ENCODE results near the gene HEATR1. TPM values are rescaled to one million over a fixed set of nuclear protein-coding genes. Genes with fewer than 3 reads are reported as not detected.

Gene HEATR1
- total RNA-seq, 4 donors from 2014 or later = 9.4 to 15.7 (median 13.2) TPM

DNA sequence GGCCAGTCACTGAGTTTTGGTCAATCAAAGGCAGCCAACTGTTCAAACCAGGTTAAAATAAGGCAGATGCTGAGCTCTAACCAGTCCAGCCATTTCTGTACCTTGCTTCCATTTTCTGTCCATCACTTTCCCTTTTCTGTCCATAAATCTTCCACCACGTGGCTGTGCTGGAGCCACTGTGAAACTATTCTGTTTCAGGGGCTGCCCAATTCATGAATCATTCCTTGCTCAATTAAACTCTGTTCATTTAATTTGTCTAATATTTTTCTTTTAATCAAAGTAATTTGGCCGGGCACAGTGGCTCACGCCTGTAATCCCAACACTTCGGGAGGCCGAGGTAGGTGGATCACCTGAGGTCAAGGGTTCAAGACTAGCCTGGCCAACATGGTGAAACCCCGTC is 103.2 kb downstream of the HEATR1 start:
- H3K27me3 ChIP-seq = no peaks in the 10 kb centered on the region
- no peak overlapping the region for H3K27ac ChIP-seq
- DNase-seq = no peak
- H3K36me3 ChIP-seq = no peaks in the 10 kb centered on the region
- H3K4me1 ChIP-seq = peaks cover 0 to 12% (median 5%) of the 10 kb centered on the region in 4 donors
- intact Hi-C loops (cut with DNase I; ENCODE audit: low total_unique reads) = no loop called here
- 57 to 87% methylated on average over 1 to 6 of the region's 6 CpGs for WGBS, 2 donors (ENCODE audit: low coverage in 1 of 2)
- in situ Hi-C loops (cut with MboI; ENCODE audit: low pct_ligation_motif_present in 1 of 4, low pct_unique_long_range_greater_than_20kb in 1 of 4, low sequenced_read_pairs in 3 of 4) = no loop called here
- no peak overlapping the region for H3K4me3 ChIP-seq
- TF ChIP-seq, protein P1, sequence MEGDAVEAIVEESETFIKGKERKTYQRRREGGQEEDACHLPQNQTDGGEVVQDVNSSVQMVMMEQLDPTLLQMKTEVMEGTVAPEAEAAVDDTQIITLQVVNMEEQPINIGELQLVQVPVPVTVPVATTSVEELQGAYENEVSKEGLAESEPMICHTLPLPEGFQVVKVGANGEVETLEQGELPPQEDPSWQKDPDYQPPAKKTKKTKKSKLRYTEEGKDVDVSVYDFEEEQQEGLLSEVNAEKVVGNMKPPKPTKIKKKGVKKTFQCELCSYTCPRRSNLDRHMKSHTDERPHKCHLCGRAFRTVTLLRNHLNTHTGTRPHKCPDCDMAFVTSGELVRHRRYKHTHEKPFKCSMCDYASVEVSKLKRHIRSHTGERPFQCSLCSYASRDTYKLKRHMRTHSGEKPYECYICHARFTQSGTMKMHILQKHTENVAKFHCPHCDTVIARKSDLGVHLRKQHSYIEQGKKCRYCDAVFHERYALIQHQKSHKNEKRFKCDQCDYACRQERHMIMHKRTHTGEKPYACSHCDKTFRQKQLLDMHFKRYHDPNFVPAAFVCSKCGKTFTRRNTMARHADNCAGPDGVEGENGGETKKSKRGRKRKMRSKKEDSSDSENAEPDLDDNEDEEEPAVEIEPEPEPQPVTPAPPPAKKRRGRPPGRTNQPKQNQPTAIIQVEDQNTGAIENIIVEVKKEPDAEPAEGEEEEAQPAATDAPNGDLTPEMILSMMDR (IDR thresholded peaks at IDR 0.05) = no peak
- TF ChIP-seq POLR2A (IDR thresholded peaks at IDR 0.05) (no peak), EP300 (IDR thresholded peaks at IDR 0.05; ENCODE audit: low read depth) (no peak), POLR2AphosphoS5 (IDR thresholded peaks at IDR 0.05) (no peak)
- H3K9me3 ChIP-seq = no peaks in the 10 kb centered on the region

Other genes with a start within 250 kb of the HEATR1 start
- gene EDARADD, start 210.2 kb downstream of the HEATR1 start, total RNA-seq = under 1 TPM in 2 of 4 donors, not detected in 2; 0.27 to 0.79 TPM
- gene LGALS8, start 80.5 kb downstream of the HEATR1 start, total RNA-seq = 10 to 100 TPM; 38.2 to 88.1 (median 59.3) TPM
- under 1 TPM in 2 of 4 donors, not detected in 2; 0.16 to 0.55 TPM for gene ACTN2, start 82.0 kb upstream of the HEATR1 start, total RNA-seq
- 10 to 100 TPM; 10.1 to 18.4 (median 12.6) TPM for gene MTR, start 190.8 kb upstream of the HEATR1 start, total RNA-seq

Data from transverse colon (tissue), 4 donors.